Body of pancreas (tissue), 4 donors: ENCODE results near the gene NBEAL2. TPM values are rescaled to one million over a fixed set of nuclear protein-coding genes. Genes with fewer than 3 reads are reported as not detected.
A peak's percentile ranks its signal among the peaks of the same experiment; 100 is the strongest.
"Not testable (repeated sequence)": the region's sequence is repeated elsewhere in the genome, so short reads cannot be mapped to it uniquely, and the experiment has no call there.

Experiments used
- ATAC-seq: fragments of 150-250 bp; one replicate; pipeline ENCODE4 v1.9.1; 2016
- DNase-seq, 4 donors: peaks; one replicate each; pipeline ENCODE4 v3.0.0-alpha.2; 2019
- H3K27ac ChIP-seq, 4 donors: fragments of 200-600 bp; sonication (generic); 1 replicate in 3 of 4; 2 replicates in 1 of 4; pipeline versions ENCODE4 v1.5.1 to v1.6.1; 2016 to 2019; ENCODE audit warnings: mild to moderate bottlenecking in 1 of 4, mixed read lengths in 1 of 4, moderate library complexity in 1 of 4
- H3K27me3 ChIP-seq, 2 donors: fragments of 200-600 bp; sonication (generic); one replicate each; pipeline ENCODE4 v1.6.0; 2016; ENCODE audit warnings: mild to moderate bottlenecking in 1 of 2
- H3K36me3 ChIP-seq, 2 donors: fragments of 200-600 bp; sonication (generic); replicated peaks in 1 of 2; 2 replicates each; pipeline ENCODE4 v1.5.1; 2016; ENCODE audit warnings: low read depth in 2 of 2; ENCODE audit not compliant: insufficient read depth in 1 of 2
- H3K4me1 ChIP-seq: fragments of 200-600 bp; sonication (generic); one replicate; pipeline ENCODE4 v1.6.0; 2016
- H3K4me3 ChIP-seq, 2 donors: fragments of 200-600 bp; sonication (generic); 1 replicate in 1 of 2; 2 replicates in 1 of 2; pipeline ENCODE4 v1.5.1; 2016 to 2019
- H3K9me3 ChIP-seq, 3 donors: fragments of 200-600 bp; sonication (generic); 1 replicate in 2 of 3; 2 replicates in 1 of 3; pipeline ENCODE4 v1.5.1; 2016
- CTCF ChIP-seq, 7 experiments: fragments of 450-650 bp in 4 of 7; fragments of 200-600 bp in 3 of 7; sonication (generic) in 3 of 7; IDR thresholded peaks; one replicate each; pipeline ENCODE4 v1.5.1; 2016 to 2019; ENCODE audit warnings: antibody characterized with exemption in 7 of 7
- POLR2A ChIP-seq, 3 donors: fragments of 450-650 bp; IDR thresholded peaks; one replicate each; pipeline ENCODE4 v1.6.1; 2016; ENCODE audit warnings: antibody characterized with exemption in 3 of 3, mild to moderate bottlenecking in 2 of 3
- WGBS, 2 donors: methylation state at CpG; one replicate each; pipeline ENCODE4 v1.1.5; 2017; 5-methylcytosine and 5-hydroxymethylcytosine counted together
- intact Hi-C: fragments of 100-400 bp; cut with DNase I; formaldehyde crosslinking; loops from one replicate; pipeline ENCODE4 v1.15.1; 2023
- total RNA-seq, 2 donors: library from RNA; depleted of rRNA; stranded (reverse); fragments of >200 nt; gene quantifications; one replicate each; pipeline ENCODE4 v1.1.0, GENCODE V29; 2016

The NBEAL2 gene
- total RNA-seq, 2 donors from 2014 or later, result 98.8 to 151 TPM

GRCh38 chr3:47024932-47025331 lies 45.5 kb downstream of the NBEAL2 start:
- DNase-seq (no peak), ATAC-seq (no peak)
- intact Hi-C loops, result no loop called here
- Histone ChIP-seq H3K27me3 (no peaks in the 10 kb centered on the region), H3K4me1 (peaks cover 13% of the 10 kb centered on the region), H3K9me3 (no peaks in the 10 kb centered on the region), H3K27ac (no peak overlapping the region), H3K36me3 (peaks cover 0 to 2% of the 10 kb centered on the region in 2 donors), H3K4me3 (no peak overlapping the region)
- TF ChIP-seq POLR2A (IDR thresholded peaks at IDR 0.05), result no peak
- no peak for TF ChIP-seq CTCF (IDR thresholded peaks at IDR 0.05)

- H3K27me3 ChIP-seq, ATAC-seq, DNase-seq, H3K9me3 ChIP-seq, H3K4me3 ChIP-seq, H3K36me3 ChIP-seq, H3K27ac ChIP-seq, intact Hi-C loops: not testable (repeated sequence)
- WGBS, 2 donors, result 80 to 100% methylated on average over 1 of the region's 1 CpG
- peaks cover 13% of the 10 kb centered on the region for H3K4me1 ChIP-seq
Measured at GRCh38 chr3:47026432-47026831, 47.0 kb downstream of the NBEAL2 start.

- Histone ChIP-seq H3K4me1 (peaks cover 1% of the 10 kb centered on the region), H3K27ac (no peak overlapping the region), H3K9me3 (no peaks in the 10 kb centered on the region), H3K27me3 (no peaks in the 10 kb centered on the region), H3K36me3 (peaks cover 0 to 3% of the 10 kb centered on the region in 2 donors), H3K4me3 (no peak overlapping the region)
- no peak for ATAC-seq
- no peak for TF ChIP-seq CTCF (IDR thresholded peaks at IDR 0.05)
- TF ChIP-seq POLR2A (IDR thresholded peaks at IDR 0.05), result no peak
- intact Hi-C loops, result no loop called here
- 62 to 90% methylated on average over 3 of the region's 3 CpGs for WGBS, 2 donors
- DNase-seq, result no peak
Measured at GRCh38 chr3:47028146-47028545, 48.7 kb downstream of the NBEAL2 start.

- DNase-seq (no peak), ATAC-seq (no peak)
- no peaks in the 10 kb centered on the region for H3K4me1 ChIP-seq
- no peak overlapping the region for H3K4me3 ChIP-seq
- intact Hi-C loops, result no loop called here
- peaks cover 0 to 4% of the 10 kb centered on the region in 2 donors for H3K36me3 ChIP-seq
- no peak overlapping the region for H3K27ac ChIP-seq
- TF ChIP-seq POLR2A (IDR thresholded peaks at IDR 0.05) (no peak), CTCF (IDR thresholded peaks at IDR 0.05) (no peak)
- 89 to 94% methylated on average over 1 of the region's 1 CpG for whole genome bisulfite sequencing, 2 donors
- H3K27me3 ChIP-seq, result no peaks in the 10 kb centered on the region
- H3K9me3 ChIP-seq, result no peaks in the 10 kb centered on the region
Measured at GRCh38 chr3:47028667-47029066, 49.2 kb downstream of the NBEAL2 start.

GRCh38 chr3:47031041-47031440 lies 51.6 kb downstream of the NBEAL2 start:
- DNase-seq, H3K9me3 ChIP-seq, intact Hi-C loops, ATAC-seq, H3K27me3 ChIP-seq, H3K36me3 ChIP-seq, H3K4me3 ChIP-seq, H3K27ac ChIP-seq: not testable (repeated sequence)
- peaks cover 10% of the 10 kb centered on the region for H3K4me1 ChIP-seq
- WGBS, 2 donors, result 72 to 89% methylated on average over 4 of the region's 4 CpGs

GRCh38 chr3:47034868-47035489 lies 55.5 kb downstream of the NBEAL2 start:
- intact Hi-C loops, result no loop called here
- Histone ChIP-seq H3K36me3 (peaks cover 4 to 8% of the 10 kb centered on the region in 2 donors), H3K27ac (peak overlapping the region in 2 of 4 donors; percentile 16 to 43), H3K9me3 (no peaks in the 10 kb centered on the region), H3K4me3 (no peak overlapping the region), H3K27me3 (no peaks in the 10 kb centered on the region), H3K4me1 (peaks cover 17% of the 10 kb centered on the region)
- no peak for TF ChIP-seq POLR2A (IDR thresholded peaks at IDR 0.05)
- no peak for TF ChIP-seq CTCF (IDR thresholded peaks at IDR 0.05)
- ATAC-seq (no peak), DNase-seq (peak in 1 of 4 donors; percentile 22)
- WGBS, 2 donors, result 54 to 62% methylated on average over 2 of the region's 2 CpGs
